OCI-LY3 (cell line): ENCODE measurements around the gene ZC3H12D.

Experiments used
- CTCF ChIP-seq: fragments of 200-600, 300-600 bp; sonication (generic); IDR thresholded peaks from 2 replicates; pipeline ENCODE4 v1.5.1; 2014; ENCODE audit warnings: antibody characterized with exemption, low read length, low read depth
- EZH2phosphoT487 ChIP-seq: fragments of 200-600 bp; shearing (Covaris generic); IDR thresholded peaks from 2 replicates; pipeline ENCODE4 v1.6.1; 2018; ENCODE audit warnings: antibody characterized with exemption, mixed run types, low read depth

- TF ChIP-seq CTCF (no peak), EZH2phosphoT487 (no peak)
Measured at GRCh38 chr6:149461670-149462069, 23.1 kb downstream of the ZC3H12D start.
